Measurements from ENCODE around the gene PRKN. TPM values are rescaled to one million over a fixed set of nuclear protein-coding genes. Genes with fewer than 3 reads are reported as not detected.

The PRKN gene
- total and polyA plus RNA-seq, 2 experiments from 2014 or later, result 2.3 to 3.9 TPM

DNA sequence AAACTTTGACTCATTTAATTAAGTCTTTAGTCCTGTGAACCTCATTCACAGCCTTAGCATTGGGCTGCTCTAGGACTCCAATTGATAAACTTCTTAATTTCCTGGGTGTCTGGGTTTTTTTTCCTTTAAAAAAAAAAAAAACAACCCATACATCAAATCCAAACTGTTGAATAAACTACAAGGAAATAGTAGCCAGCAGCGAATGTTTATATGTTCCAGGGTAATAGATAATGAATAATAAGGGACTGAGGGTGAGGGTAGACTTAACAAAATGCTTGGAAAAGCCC lies 890.2 kb downstream of the PRKN start:
- no peak for DNase-seq (ENCODE audit: low spot score)
- no peaks in the 10 kb centered on the region for H3K36me3 ChIP-seq (replicated peaks; ENCODE audit: insufficient read depth, low read depth)
- H3K27ac ChIP-seq, result no peak overlapping the region
- H3K4me3 ChIP-seq, result no peak overlapping the region
- TF ChIP-seq EZH2 (IDR thresholded peaks at IDR 0.05; ENCODE audit: borderline replicate concordance) (no peak), EZH2phosphoT487 (IDR thresholded peaks at IDR 0.05; ENCODE audit: low read depth, severe bottlenecking, unreplicated experiment) (no peak), CTCF (IDR thresholded peaks at IDR 0.05; ENCODE audit: poor library complexity) (no peak)
- no peaks in the 10 kb centered on the region for H3K9me3 ChIP-seq (ENCODE audit: low read depth)
- peaks cover 6% of the 10 kb centered on the region for H3K27me3 ChIP-seq
- WGBS (ENCODE audit: low lambda C conversion rate, missing lambda C conversion rate), result 28% methylated on average over 1 of the region's 1 CpG
- H4K20me1 ChIP-seq (ENCODE audit: insufficient read depth, poor library complexity, severe bottlenecking), result no peaks in the 10 kb centered on the region
- H3K79me2 ChIP-seq, result no peaks in the 10 kb centered on the region
- H3K4me1 ChIP-seq (ENCODE audit: insufficient read depth), result peaks cover 4% of the 10 kb centered on the region
- no peak overlapping the region for H3K4me2 ChIP-seq
- H2AFZ ChIP-seq, result no peak overlapping the region
- no peaks in the 10 kb centered on the region for H3K9me2 ChIP-seq (replicated peaks; ENCODE audit: insufficient read depth)

DNA sequence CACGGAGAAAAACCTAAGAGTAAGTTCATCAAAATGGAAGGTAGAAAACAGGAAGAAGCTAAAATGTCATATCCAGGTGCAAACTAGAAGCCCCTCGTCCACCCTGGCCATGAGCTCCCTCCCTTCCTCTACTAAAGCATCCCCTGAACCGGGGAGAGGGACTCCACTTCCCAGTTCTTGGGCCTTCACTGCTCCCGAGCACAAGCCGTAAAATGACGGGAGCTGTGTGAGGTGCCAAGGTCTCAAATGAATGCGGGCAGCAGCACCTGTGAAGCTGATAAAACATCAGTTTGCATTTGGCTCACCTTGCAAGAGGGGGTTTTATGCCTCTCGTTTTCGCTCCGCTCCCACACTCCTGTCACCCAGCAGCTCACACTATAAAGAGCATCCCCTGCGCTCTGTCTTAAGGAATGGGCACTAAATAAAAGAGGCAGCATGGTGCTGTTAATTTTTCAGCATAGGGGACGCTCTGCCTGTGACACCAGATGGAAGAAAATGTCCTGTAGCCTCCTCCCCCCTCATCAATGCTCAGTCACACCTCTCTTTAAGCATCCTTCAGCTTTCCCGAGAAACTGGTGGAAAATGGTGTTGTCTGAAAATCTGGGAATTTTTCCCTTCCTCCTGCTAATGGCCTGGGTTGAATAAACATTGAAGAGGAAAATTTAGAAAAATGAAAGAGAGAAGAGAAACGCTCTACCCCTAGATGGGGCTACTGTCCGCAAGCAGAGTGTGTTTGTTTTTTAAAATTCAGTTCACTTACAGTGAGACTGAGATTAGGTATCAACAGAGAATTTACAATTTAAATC lies 890.7 kb downstream of the PRKN start:
- Histone ChIP-seq H3K4me1 (ENCODE audit: insufficient read depth) (peaks cover 4% of the 10 kb centered on the region), H3K36me3 (replicated peaks; ENCODE audit: insufficient read depth, low read depth) (no peaks in the 10 kb centered on the region), H3K79me2 (no peaks in the 10 kb centered on the region), H3K4me2 (no peak overlapping the region), H3K27me3 (peaks cover 6% of the 10 kb centered on the region), H3K9me3 (ENCODE audit: low read depth) (no peaks in the 10 kb centered on the region), H4K20me1 (ENCODE audit: insufficient read depth, poor library complexity, severe bottlenecking) (no peaks in the 10 kb centered on the region), H2AFZ (no peak overlapping the region), H3K4me3 (no peak overlapping the region), H3K9me2 (replicated peaks; ENCODE audit: insufficient read depth) (no peaks in the 10 kb centered on the region), H3K27ac (no peak overlapping the region)
- WGBS (ENCODE audit: low lambda C conversion rate, missing lambda C conversion rate), result 78% methylated on average over 15 of the region's 15 CpGs
- peak; percentile 16 for DNase-seq (ENCODE audit: low spot score)
- TF ChIP-seq EZH2 (IDR thresholded peaks at IDR 0.05; ENCODE audit: borderline replicate concordance), result no peak
- peak; percentile 62 for TF ChIP-seq CTCF (IDR thresholded peaks at IDR 0.05; ENCODE audit: poor library complexity)
- TF ChIP-seq EZH2phosphoT487 (IDR thresholded peaks at IDR 0.05; ENCODE audit: low read depth, severe bottlenecking, unreplicated experiment), result no peak

DNA sequence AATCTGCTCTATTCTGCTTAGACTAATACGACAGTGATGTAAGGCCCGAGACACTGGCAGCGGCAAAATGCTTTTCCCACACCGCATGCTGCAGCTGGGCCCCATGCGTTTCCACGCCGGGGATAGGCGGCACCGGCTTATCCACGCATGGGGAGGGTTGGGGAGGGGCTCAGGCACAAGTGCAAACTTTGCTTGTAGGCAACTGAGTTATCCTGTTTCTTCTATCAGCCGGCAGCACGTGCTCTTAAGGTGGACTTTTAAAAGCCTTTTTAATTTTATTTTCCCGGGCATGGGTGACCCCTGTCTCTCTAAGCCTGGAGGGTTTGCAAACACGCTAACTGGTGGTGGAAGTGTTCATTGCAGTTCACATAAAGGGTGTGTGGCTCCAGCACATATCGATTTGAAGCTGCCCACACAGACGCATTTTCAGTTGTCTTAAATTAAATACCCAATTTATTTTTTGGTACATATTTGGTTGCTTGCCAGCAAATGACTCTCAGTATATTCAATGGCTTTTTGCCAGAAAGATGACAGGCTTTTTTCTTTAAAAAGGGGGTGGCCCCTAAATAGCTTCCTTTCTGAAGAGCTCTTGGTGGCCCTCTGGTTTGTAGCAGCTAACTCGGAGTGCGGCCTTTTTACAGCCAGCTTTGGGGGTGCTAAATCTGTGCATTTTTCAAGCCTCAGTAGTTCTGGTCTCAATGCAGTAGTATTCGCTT lies 891.9 kb downstream of the PRKN start:
- TF ChIP-seq CTCF (IDR thresholded peaks at IDR 0.05; ENCODE audit: poor library complexity) (no peak), EZH2 (IDR thresholded peaks at IDR 0.05; ENCODE audit: borderline replicate concordance) (no peak), EZH2phosphoT487 (IDR thresholded peaks at IDR 0.05; ENCODE audit: low read depth, severe bottlenecking, unreplicated experiment) (no peak)
- no peaks in the 10 kb centered on the region for H4K20me1 ChIP-seq (ENCODE audit: insufficient read depth, poor library complexity, severe bottlenecking)
- H3K36me3 ChIP-seq (replicated peaks; ENCODE audit: insufficient read depth, low read depth), result no peaks in the 10 kb centered on the region
- no peaks in the 10 kb centered on the region for H3K9me2 ChIP-seq (replicated peaks; ENCODE audit: insufficient read depth)
- 33% methylated on average over 19 of the region's 19 CpGs for WGBS (ENCODE audit: low lambda C conversion rate, missing lambda C conversion rate)
- no peak overlapping the region for H2AFZ ChIP-seq
- H3K4me3 ChIP-seq, result no peak overlapping the region
- H3K27ac ChIP-seq, result no peak overlapping the region
- H3K4me1 ChIP-seq (ENCODE audit: insufficient read depth), result peaks cover 4% of the 10 kb centered on the region
- H3K9me3 ChIP-seq (ENCODE audit: low read depth), result no peaks in the 10 kb centered on the region
- H3K27me3 ChIP-seq, result peaks cover 6% of the 10 kb centered on the region
- peak overlapping the region; percentile 56 for H3K4me2 ChIP-seq
- H3K79me2 ChIP-seq, result no peaks in the 10 kb centered on the region
- no peak for DNase-seq (ENCODE audit: low spot score)
